ENCODE data around the gene SECTM1. TPM values are rescaled to one million over a fixed set of nuclear protein-coding genes. Genes with fewer than 3 reads are reported as not detected.

Gene SECTM1
- total and polyA plus RNA-seq, 9 of the 15 experiments (the other 6 are each of a cell fraction or from before 2014, with no cell fraction given), result 0.11 to 0.46 (median 0.18) TPM; not detected in 6

- no peak for TF ChIP-seq ZBTB5 (IDR thresholded peaks at IDR 0.05)
- TF ChIP-seq DIDO1 (tag; IDR thresholded peaks at IDR 0.05; ENCODE audit: low read depth), result no peak
- peak; percentile 49 for TF ChIP-seq NFE2 (IDR thresholded peaks at IDR 0.05; ENCODE audit: low read depth)
- TF ChIP-seq SMARCB1 (IDR thresholded peaks at IDR 0.05; ENCODE audit: insufficient read length, low read depth), result no peak
- peak; percentile 32; the same call in 1 of the 2 replicates for TF ChIP-seq NFIX (CRISPR knock-in tag; IDR thresholded peaks at IDR 0.05; ENCODE audit: low read depth)
- TF ChIP-seq TRIM28 (IDR thresholded peaks at IDR 0.05), result no peak
- no peak for TF ChIP-seq HNRNPH1 (optimal IDR thresholded peaks at IDR 0.05; ENCODE audit: low read depth, low read length)
- TF ChIP-seq ARID1B (IDR thresholded peaks at IDR 0.05), result peak; percentile 35; the same call in 1 of the 2 replicates
- TF ChIP-seq ZNF764 (CRISPR knock-in tag; IDR thresholded peaks at IDR 0.05; ENCODE audit: low read depth), result no peak
- TF ChIP-seq EGR1 (conservative IDR thresholded peaks at IDR 0.05), result 0 out of 2 replicates have a peak, but pooled peaks have one; percentile 14
- TF ChIP-seq FOSL1 (tag; conservative IDR thresholded peaks at IDR 0.05), result peak; percentile 71
- no peak for TF ChIP-seq NKRF (IDR thresholded peaks at IDR 0.05; ENCODE audit: borderline replicate concordance)
- TF ChIP-seq C11orf30 (IDR thresholded peaks at IDR 0.05; ENCODE audit: low read depth), result 0 out of 2 replicates have a peak, but pooled peaks have one; percentile 20
- no peak for TF ChIP-seq CEBPZ (IDR thresholded peaks at IDR 0.05; ENCODE audit: borderline replicate concordance, low read depth, low read length)
- no peak for TF ChIP-seq ZNF143 (CRISPR knock-in tag; IDR thresholded peaks at IDR 0.05)
- TF ChIP-seq ZNF165 (CRISPR knock-in tag; IDR thresholded peaks at IDR 0.05; ENCODE audit: borderline replicate concordance), result no peak
- peak; percentile 82 for TF ChIP-seq JUND (IDR thresholded peaks at IDR 0.05; ENCODE audit: borderline replicate concordance, low read depth, low read length)
- TF ChIP-seq JUND (tag; IDR thresholded peaks at IDR 0.05; ENCODE audit: borderline replicate concordance, low read depth, low read length), result peak; percentile 67; the same call in 2 of the 3 replicates
- TF ChIP-seq SMARCA5 (IDR thresholded peaks at IDR 0.05), result no peak
- no peak for TF ChIP-seq WHSC1 (IDR thresholded peaks at IDR 0.05; ENCODE audit: low read length)
- TF ChIP-seq TEAD4 (IDR thresholded peaks at IDR 0.05; ENCODE audit: low read length), result no peak
- peak; percentile 36 for TF ChIP-seq TEAD4 (CRISPR knock-in tag; IDR thresholded peaks at IDR 0.05; ENCODE audit: borderline replicate concordance)
- TF ChIP-seq ZBTB1 (CRISPR knock-in tag; IDR thresholded peaks at IDR 0.05; ENCODE audit: borderline replicate concordance, low read depth), result no peak
- no peak for TF ChIP-seq ZNF699 (CRISPR knock-in tag; IDR thresholded peaks at IDR 0.05; ENCODE audit: insufficient replicate concordance)
Observed at GRCh38 chr17:82283208-82283749, 50.3 kb downstream of the SECTM1 start (continued).
